Stimulated activated naive B cell treated with anti-CD40 and anti-IgM and Interleukin-4, amounts not matched to agents 10 μg/mL and 1 μg/mL and 100 μg/mL, for 72 hours (primary cell): Measurements from ENCODE around the gene CCDC27.
"Not testable (repeated sequence)": the region's sequence is repeated elsewhere in the genome, so short reads cannot be mapped to it uniquely, and the experiment has no call there.

Experiments used
- ATAC-seq, 2 donors: fragments of 150-1000 bp; cut with Tn5 transposase; replicated peaks; 2 replicates each; pipeline ENCODE4 v1.10.0; 2021; ENCODE audit warnings: moderate library complexity in 1 of 2
- DNase-seq: peaks from one replicate; pipeline ENCODE4 v3.0.0; 2021
- H3K27ac Mint-ChIP-seq: one replicate; pipeline ENCODE4 v1.8.0; 2022; ENCODE audit warnings: mild to moderate bottlenecking, mixed read lengths
- H3K27me3 Mint-ChIP-seq, 2 donors: one replicate each; pipeline ENCODE4 v1.8.0; 2022; ENCODE audit warnings: mixed read lengths in 2 of 2
- H3K36me3 Mint-ChIP-seq, 2 donors: one replicate each; pipeline ENCODE4 v1.8.0; 2022; ENCODE audit warnings: mixed read lengths in 2 of 2, mild to moderate bottlenecking in 1 of 2
- H3K4me1 Mint-ChIP-seq, 2 donors: one replicate each; pipeline ENCODE4 v1.8.0; 2022; ENCODE audit warnings: mixed read lengths in 2 of 2, mild to moderate bottlenecking in 1 of 2
- H3K4me3 Mint-ChIP-seq, 2 donors: one replicate each; pipeline ENCODE4 v1.8.0; 2022; ENCODE audit warnings: mild to moderate bottlenecking in 2 of 2, mixed read lengths in 2 of 2, moderate library complexity in 1 of 2
- H3K9me3 Mint-ChIP-seq, 2 donors: one replicate each; pipeline ENCODE4 v1.8.0; 2022; ENCODE audit warnings: mixed read lengths in 2 of 2, mild to moderate bottlenecking in 1 of 2

CCDC27 gene

DNA sequence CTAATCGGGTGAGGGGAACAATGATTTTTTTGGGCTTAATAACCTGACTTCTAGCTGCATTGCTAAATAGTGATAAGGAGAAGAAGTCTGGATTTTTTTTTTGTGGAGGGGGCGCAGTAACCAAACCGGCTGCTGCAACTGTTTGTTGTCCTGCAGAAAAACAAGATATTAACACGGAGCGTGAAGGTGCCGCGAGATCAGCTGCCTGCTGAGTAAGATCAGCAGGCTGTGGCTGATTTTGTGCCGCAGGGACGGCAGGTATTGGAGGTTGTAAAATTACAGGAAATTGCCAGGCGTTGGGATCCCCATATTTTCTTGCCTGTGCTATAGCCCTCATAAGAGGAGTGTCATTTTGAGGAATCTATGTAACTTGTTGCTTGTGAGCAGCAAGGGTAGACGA is 52.8 kb downstream of the CCDC27 start:
- DNase-seq (no peak), ATAC-seq (no peak)
- peaks cover 29 to 48% of the 10 kb centered on the region in 2 donors for H3K27me3 Mint-ChIP-seq
- no peak overlapping the region for H3K4me3 Mint-ChIP-seq
- H3K27ac Mint-ChIP-seq: no peak overlapping the region
- H3K9me3 Mint-ChIP-seq: peaks cover 2 to 3% of the 10 kb centered on the region in 2 donors
- peaks cover 0 to 4% of the 10 kb centered on the region in 2 donors for H3K36me3 Mint-ChIP-seq
- H3K4me1 Mint-ChIP-seq: peaks cover 18 to 24% of the 10 kb centered on the region in 2 donors

DNA sequence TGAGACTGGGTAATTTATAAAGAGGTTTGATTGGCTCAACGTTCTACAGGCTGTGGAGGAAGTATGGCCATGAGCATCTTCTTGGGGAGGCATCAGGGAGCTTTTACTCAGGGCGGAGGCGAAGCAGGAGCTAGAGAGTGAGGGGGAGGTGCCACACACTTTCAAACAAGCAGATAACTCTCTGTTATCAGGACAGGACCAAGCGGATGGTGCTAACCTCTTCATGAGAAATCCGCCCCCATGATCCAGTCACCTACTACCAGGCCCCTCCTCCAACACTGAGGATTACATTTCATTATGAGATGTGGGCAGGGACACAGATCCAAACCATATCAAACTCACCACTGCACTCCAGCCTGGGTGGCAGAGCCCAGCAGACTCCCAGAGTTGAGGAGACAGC is 55.5 kb downstream of the CCDC27 start:
- H3K4me1 Mint-ChIP-seq: peaks cover 16 to 23% of the 10 kb centered on the region in 2 donors
- peaks cover 26 to 41% of the 10 kb centered on the region in 2 donors for H3K27me3 Mint-ChIP-seq
- DNase-seq: no peak
- no peak for ATAC-seq
- H3K27ac Mint-ChIP-seq: no peak overlapping the region
- no peak overlapping the region for H3K4me3 Mint-ChIP-seq
- peaks cover 0 to 2% of the 10 kb centered on the region in 2 donors for H3K36me3 Mint-ChIP-seq
- no peaks in the 10 kb centered on the region for H3K9me3 Mint-ChIP-seq

DNA sequence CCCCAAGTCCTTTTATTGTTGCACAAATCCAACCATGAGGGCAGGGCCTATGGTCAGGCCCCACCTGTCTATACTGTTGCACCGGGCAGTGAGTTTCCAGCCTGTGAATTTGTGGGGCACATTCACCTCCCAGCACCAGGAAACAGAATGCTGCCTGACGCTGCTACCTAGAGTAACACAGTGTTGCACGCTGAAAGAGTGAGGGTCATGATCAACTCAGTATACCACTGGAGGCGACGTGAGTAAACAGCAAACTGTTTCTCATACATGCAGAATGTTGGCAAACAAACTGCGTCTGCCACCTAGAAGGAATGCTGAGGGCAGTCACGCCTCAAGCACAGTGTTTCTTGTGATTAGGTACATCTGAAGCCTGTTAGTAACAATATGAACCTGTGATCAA is 57.4 kb downstream of the CCDC27 start:
- ATAC-seq: no peak
- DNase-seq: no peak
- Mint-ChIP-seq H3K27me3 (peaks cover 15 to 22% of the 10 kb centered on the region in 2 donors), H3K4me3 (no peak overlapping the region), H3K9me3 (no peaks in the 10 kb centered on the region), H3K27ac (no peak overlapping the region), H3K4me1 (peaks cover 12 to 16% of the 10 kb centered on the region in 2 donors), H3K36me3 (peaks cover 5 to 7% of the 10 kb centered on the region in 2 donors)

DNA sequence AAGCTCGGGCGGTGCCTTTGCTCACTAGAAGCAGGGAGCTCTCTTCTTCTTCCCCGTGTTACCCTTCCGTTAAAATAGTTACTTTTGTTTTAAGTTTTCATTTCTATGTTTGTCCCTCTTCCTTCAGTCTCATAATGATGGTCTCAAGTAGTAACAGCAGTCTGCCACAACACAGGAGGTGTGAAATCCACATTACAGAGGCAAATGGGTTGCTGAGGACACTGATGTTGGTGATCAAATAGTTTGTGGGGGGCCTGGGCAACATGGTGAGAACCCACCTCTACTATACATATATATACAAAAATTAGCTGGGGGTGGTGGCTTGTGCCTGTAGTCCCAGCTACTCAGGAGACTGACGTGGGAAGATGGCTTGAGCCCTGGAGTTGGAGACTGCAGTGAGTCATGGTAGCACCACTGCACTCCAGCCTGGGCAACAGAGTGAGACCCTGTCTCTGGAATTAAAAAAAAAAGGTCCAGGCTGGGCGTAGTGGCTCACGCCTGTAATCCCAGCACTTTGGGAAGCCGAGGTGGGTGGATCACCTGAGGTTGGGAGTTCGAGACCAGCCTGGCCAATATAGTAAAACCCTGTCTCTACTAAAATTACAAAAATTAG is 58.0 kb downstream of the CCDC27 start:
- not testable (repeated sequence) for H3K9me3 Mint-ChIP-seq, ATAC-seq, H3K4me1 Mint-ChIP-seq, H3K4me3 Mint-ChIP-seq, H3K27ac Mint-ChIP-seq, DNase-seq
- Mint-ChIP-seq H3K36me3 (peaks cover 10 to 13% of the 10 kb centered on the region in 2 donors), H3K27me3 (peaks cover 10 to 16% of the 10 kb centered on the region in 2 donors)

DNA sequence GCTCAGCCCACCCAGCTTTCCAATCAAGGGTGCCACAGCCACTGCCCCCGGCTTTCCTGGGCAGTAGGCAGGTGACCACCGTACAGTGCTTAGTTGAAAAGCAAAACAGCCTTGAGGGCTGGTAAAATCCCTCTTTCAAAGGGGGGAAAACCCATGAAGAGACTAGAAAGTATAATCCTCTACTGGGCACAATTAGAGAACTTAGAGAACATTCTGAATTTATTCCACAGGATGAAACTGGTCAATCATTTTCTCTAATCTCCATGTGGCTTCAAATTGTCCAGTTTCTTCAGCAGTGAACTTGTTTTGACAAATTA is 59.3 kb downstream of the CCDC27 start:
- Mint-ChIP-seq H3K4me1 (peaks cover 4 to 9% of the 10 kb centered on the region in 2 donors), H3K36me3 (peaks cover 16 to 21% of the 10 kb centered on the region in 2 donors), H3K27me3 (peaks cover 0 to 7% of the 10 kb centered on the region in 2 donors), H3K9me3 (no peaks in the 10 kb centered on the region), H3K4me3 (peak overlapping the region in 1 of 2 donors; percentile 53), H3K27ac (no peak overlapping the region)
- DNase-seq: no peak
- ATAC-seq: peak; percentile 77 to 88

DNA sequence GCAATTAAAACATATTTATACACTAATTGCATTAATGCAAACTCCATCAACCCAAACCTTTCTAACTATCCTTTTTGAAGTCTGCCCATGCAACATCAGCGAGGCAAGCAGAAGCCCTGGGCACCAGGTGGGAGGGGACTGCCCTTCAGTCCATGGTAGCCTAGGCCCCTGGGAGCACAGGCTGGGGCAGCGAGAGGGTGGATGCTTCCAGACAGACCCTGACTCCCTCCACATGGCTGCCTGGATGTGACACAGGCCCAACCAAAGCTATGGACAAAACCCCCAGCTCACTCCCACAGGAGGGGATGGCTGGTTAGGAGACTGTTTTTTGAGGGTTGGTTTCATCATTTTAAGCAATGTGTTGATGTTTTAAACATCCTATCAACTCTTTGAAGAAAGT is 61.8 kb downstream of the CCDC27 start:
- no peak overlapping the region for H3K27ac Mint-ChIP-seq
- ATAC-seq (no peak), DNase-seq (no peak)
- peaks cover 22 to 42% of the 10 kb centered on the region in 2 donors for H3K36me3 Mint-ChIP-seq
- H3K4me3 Mint-ChIP-seq: no peak overlapping the region
- H3K27me3 Mint-ChIP-seq: no peaks in the 10 kb centered on the region
- peaks cover 6 to 9% of the 10 kb centered on the region in 2 donors for H3K4me1 Mint-ChIP-seq
- H3K9me3 Mint-ChIP-seq: no peaks in the 10 kb centered on the region

DNA sequence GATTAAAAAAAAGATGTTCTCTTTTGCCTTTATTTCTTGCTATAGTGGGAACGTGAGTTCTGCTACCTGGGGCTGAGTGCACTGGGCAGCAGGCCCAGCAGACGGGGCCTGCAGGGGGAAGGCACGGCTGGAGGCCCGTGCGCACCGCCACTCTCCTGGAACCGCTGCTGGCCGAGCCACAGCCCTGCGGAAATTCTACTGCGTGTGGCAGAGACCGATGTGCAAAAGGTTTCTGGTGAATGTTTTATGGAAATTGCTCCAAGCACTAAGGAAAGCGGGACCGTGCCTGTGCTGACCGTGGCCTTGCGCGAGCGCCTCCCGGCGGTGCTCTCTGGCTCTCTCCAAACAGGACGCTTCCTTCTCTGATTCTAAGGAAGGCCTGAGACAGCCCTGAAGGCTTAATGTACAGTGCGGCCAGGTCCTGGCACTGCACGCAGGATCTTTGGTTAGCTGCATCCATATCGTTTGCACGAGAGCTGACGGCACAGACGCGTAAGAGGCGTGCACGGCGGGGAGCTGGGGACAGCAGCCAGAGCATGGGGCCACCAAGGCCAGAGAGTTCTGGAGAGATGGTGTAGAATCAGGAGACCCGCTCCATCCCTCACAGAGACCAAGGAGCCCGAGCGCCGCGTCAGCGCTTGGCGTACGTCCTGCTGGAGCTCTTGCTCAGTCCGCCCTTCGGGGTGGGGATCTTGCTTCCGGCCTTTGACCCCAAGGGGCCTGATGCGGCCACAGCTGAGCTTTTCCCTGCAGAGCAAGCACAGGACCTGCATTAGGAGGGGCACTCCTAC is 62.7 kb downstream of the CCDC27 start:
- H3K4me3 Mint-ChIP-seq: no peak overlapping the region
- H3K27ac Mint-ChIP-seq: no peak overlapping the region
- H3K36me3 Mint-ChIP-seq: peaks cover 27 to 51% of the 10 kb centered on the region in 2 donors
- no peaks in the 10 kb centered on the region for H3K27me3 Mint-ChIP-seq
- H3K9me3 Mint-ChIP-seq: no peaks in the 10 kb centered on the region
- H3K4me1 Mint-ChIP-seq: peaks cover 8 to 17% of the 10 kb centered on the region in 2 donors
- ATAC-seq: no peak
- DNase-seq: no peak

DNA sequence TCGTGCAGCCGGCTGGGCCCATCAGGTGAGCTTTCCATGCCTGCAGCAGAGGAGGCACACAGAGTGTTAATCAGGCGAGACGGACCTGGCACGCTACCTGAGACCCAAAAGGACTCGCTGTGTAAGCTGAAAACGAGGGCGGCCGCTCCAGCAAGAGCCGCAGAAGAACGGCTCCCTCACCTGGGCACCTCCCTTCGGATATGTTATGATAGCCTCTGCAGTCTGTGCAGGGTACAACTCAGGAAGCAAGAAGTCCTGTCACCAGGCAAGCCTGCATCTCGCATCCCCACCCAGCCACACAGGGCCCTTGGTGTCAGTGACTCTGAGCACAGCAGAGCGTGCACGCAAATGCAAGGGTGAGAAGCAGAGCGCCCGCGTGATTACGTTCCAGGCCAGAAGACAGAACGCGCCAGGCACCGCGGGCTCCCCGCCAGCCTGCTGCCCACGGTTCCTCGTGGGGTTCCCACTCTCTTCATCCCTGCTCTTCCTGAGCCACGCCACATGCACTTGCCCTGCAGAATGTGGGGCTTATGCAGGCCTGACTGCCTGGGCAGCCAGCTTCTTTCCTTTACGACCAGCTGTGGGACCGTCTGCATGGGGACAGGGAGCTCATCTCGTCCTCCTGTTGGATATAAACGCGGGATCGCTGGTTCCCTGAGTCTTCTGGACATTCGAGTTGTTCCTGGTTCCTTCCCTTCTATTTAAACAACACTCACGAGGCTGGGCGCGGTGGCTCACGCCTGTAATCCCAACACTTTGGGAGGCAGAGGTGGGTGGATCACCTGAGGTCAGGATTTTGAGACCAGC is 64.3 kb downstream of the CCDC27 start:
- no peaks in the 10 kb centered on the region for H3K27me3 Mint-ChIP-seq
- H3K4me3 Mint-ChIP-seq: no peak overlapping the region
- H3K36me3 Mint-ChIP-seq: peaks cover 37 to 62% of the 10 kb centered on the region in 2 donors
- ATAC-seq (no peak), DNase-seq (no peak)
- no peaks in the 10 kb centered on the region for H3K9me3 Mint-ChIP-seq
- no peak overlapping the region for H3K27ac Mint-ChIP-seq
- peaks cover 5 to 12% of the 10 kb centered on the region in 2 donors for H3K4me1 Mint-ChIP-seq

DNA sequence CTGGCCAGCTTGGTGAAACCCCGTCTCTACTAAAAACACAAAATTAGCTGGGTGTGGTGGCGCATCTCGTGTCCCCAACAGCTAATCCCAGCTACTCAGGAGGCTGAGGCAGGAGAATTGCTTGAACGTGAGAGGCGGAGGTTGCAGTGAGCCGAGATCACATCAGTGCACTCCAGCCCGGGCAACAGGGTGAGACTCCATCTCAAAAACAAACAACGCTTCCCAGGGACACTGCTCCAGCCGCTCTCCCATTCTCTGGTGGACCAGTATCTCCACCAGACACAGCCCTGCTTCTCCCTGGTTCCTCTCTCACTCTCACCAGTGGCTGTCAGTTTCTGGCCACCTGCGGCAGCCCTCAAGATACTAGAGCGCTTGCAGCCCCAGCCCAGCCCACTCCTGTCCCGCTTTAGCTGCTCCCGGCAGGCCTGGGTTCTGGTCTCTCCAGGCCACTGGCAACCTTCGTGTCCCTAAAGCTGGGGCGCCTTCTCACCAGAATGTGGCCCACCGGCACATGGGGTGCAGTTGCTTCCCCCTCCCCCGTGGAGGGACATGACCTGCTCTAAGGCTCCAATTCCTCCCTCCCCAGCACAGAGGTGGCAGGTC is 65.0 kb downstream of the CCDC27 start:
- no peak for ATAC-seq
- Mint-ChIP-seq H3K27ac (no peak overlapping the region), H3K4me1 (peaks cover 4 to 8% of the 10 kb centered on the region in 2 donors), H3K36me3 (peaks cover 43 to 69% of the 10 kb centered on the region in 2 donors), H3K27me3 (no peaks in the 10 kb centered on the region), H3K9me3 (no peaks in the 10 kb centered on the region), H3K4me3 (no peak overlapping the region)
- DNase-seq: no peak

DNA sequence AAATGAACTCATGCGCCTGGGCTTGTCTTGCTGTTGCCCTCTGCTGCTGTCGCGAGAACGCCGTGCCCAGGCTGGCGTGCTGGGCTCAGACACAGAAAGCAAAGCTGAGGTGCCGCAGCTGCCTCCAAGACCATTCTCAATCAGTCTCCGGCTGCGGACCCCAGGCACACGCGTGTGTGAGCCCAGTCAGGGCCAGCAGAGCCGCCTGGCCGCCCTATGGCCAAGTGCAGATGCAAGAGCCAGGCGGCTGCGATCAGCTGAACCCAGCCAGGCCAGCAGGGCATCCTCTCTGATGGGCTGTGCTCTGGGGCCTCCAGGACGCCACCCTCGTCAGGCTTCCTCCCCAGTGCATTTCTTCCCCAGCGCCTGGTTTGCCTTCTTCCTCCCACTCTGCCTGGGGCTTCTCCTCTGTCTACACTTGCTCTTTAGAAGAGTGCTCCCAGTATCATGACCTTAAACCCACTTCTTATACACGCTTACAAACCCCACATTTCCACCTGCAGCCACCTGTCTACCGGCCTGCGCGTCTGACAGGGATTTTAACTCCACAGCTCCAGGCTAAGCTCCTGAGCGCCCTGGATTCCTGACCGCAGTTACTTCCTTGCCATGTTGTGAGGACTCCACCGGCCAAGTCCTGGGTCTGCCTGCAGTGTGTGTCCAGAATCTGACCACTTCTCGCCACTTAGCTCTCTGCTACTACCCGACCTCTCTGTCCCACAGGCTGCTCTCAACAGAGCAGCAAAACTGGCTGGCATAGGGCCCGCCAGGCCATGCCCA is 65.8 kb downstream of the CCDC27 start:
- Mint-ChIP-seq H3K27ac (no peak overlapping the region), H3K36me3 (peaks cover 48 to 70% of the 10 kb centered on the region in 2 donors), H3K4me3 (no peak overlapping the region)

DNA sequence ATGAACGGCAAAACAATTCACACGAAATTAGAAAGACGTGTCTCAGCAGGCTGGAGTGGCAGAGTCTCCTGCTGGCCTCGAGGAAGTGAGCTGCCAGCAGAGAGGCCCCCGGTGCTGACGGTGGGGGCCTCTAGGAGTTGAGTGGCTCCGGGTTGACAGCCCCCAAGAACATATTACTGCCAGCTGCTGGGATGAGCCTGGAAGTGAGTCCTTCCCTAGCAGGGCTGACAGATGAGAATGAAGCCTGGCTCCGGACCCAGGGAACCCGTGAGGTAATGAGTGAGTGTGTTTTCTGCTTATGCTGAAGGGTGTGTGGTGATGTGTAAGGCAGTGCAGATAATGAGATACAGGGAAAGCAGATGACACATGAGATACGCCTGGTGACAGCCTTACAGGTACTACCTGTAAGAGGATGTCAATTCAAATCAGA is 67.5 kb downstream of the CCDC27 start:
- ATAC-seq: no peak
- no peaks in the 10 kb centered on the region for H3K27me3 Mint-ChIP-seq
- H3K27ac Mint-ChIP-seq: no peak overlapping the region
- H3K36me3 Mint-ChIP-seq: peaks cover 54 to 77% of the 10 kb centered on the region in 2 donors
- no peak overlapping the region for H3K4me3 Mint-ChIP-seq
- H3K9me3 Mint-ChIP-seq: no peaks in the 10 kb centered on the region
- DNase-seq: no peak
- peaks cover 4 to 8% of the 10 kb centered on the region in 2 donors for H3K4me1 Mint-ChIP-seq

More for the DNA sequence above, 65.8 kb downstream of the CCDC27 start:
- DNase-seq (no peak), ATAC-seq (no peak)
- no peaks in the 10 kb centered on the region for H3K9me3 Mint-ChIP-seq
- peaks cover 4 to 8% of the 10 kb centered on the region in 2 donors for H3K4me1 Mint-ChIP-seq
- no peaks in the 10 kb centered on the region for H3K27me3 Mint-ChIP-seq

DNA sequence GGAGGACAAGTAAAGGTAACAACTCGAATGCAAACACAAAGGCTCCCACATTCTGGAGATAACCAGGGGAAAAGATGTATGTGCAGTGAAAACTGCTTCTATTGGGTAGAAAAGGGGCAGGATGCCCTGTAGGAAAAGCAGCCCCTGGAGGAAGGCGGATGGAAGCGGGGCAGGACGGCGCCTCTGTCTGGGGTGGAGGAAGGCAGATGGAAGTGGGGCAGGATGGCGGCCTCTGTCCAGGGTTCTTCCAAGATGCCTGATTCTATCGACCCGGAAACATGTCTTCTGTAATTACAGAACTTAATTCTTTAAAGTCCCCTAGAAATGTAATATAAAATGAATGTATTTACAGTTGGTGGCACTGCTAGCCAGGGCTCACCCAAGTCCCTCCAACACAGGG is 68.1 kb downstream of the CCDC27 start:
- Mint-ChIP-seq H3K36me3 (peaks cover 50 to 73% of the 10 kb centered on the region in 2 donors), H3K27ac (no peak overlapping the region), H3K27me3 (no peaks in the 10 kb centered on the region), H3K4me3 (no peak overlapping the region), H3K9me3 (no peaks in the 10 kb centered on the region), H3K4me1 (peaks cover 4 to 8% of the 10 kb centered on the region in 2 donors)
- ATAC-seq (no peak), DNase-seq (no peak)

DNA sequence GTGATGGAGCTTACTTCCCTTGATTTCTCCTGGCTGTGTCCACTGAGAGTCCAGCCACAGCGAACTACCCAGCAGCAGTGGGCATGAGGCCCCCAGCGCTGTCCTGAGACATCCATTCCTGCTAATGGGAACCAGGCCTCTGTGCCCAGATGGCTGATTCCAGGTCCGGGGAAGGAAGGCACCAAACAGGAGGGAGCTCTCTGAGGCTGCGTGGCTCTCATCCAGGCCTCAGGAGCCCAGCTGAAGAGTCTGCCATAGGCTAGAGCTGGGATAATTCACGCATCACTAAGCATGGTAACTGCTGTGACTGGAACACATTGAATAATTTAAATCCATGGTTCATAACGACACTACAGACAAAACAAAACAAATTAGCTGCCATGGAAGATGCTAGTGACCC is 68.8 kb downstream of the CCDC27 start:
- Mint-ChIP-seq H3K4me3 (no peak overlapping the region), H3K9me3 (no peaks in the 10 kb centered on the region), H3K27ac (no peak overlapping the region), H3K27me3 (no peaks in the 10 kb centered on the region), H3K4me1 (peaks cover 4 to 8% of the 10 kb centered on the region in 2 donors), H3K36me3 (peaks cover 51 to 72% of the 10 kb centered on the region in 2 donors)
- ATAC-seq (no peak), DNase-seq (no peak)
